IPS DF 19.7 (cell line): ENCODE data around the gene KCNC1.

Experiments used
- DNase-seq: peaks from one replicate; pipeline ENCODE4 v3.0.0-alpha.2; 2013; ENCODE audit warnings: low read depth, low spot score

Gene KCNC1

GRCh38 chr11:17816232-17816931, 81.8 kb downstream of the KCNC1 start:
- DNase-seq = no peak

- no peak for DNase-seq
These were observed 87.2 kb downstream of the KCNC1 start for GRCh38 chr11:17821648-17822400.

GRCh38 chr11:17822401-17822781, 87.8 kb downstream of the KCNC1 start:
- DNase-seq = no peak

GRCh38 chr11:17827006-17827405, 92.4 kb downstream of the KCNC1 start:
- DNase-seq = no peak

- no peak for DNase-seq
These were observed 93.8 kb downstream of the KCNC1 start for GRCh38 chr11:17828311-17828751.

GRCh38 chr11:17831228-17831627, 96.6 kb downstream of the KCNC1 start:
- no peak for DNase-seq

DNA sequence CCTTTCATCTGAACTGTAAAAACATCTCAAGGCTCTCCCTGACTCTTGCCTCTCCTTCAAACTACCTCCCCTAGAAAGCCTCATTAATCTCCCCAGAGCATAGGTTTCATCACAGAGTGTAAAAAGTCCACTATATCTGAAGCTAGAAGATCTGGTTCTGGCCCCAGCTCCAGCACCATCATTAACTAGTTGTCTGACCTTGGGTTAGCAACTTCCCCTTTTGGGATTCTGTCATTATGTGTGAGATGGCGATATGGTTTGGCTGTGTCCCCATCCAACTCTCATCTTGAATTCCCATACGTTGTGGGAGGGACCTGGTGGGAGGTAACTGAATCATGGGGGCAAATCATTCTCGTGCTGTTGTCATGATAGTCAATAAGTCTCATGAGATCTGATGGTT, 97.3 kb downstream of the KCNC1 start:
- DNase-seq = no peak
